K562 (cell line): ENCODE measurements around the gene HSD17B1. TPM values are rescaled to one million over a fixed set of nuclear protein-coding genes. Genes with fewer than 3 reads are reported as not detected.

Experiments
- ATF3 ChIP-seq, 2 experiments: fragments of 450-650 bp in 1 of 2; sonication (generic) in 1 of 2; formaldehyde crosslinking in 1 of 2; IDR thresholded peaks in 1 of 2; conservative IDR thresholded peaks in 1 of 2; 2 replicates each; pipeline versions ENCODE4 v1.6.1 to v1.8.1; 2016 to 2023; ENCODE audit warnings: mild to moderate bottlenecking in 2 of 2, moderate library complexity in 2 of 2, inconsistent platforms in 1 of 2, missing genetic modification reagents in 1 of 2
- CC2D1A ChIP-seq: fragments of 450-650 bp; IDR thresholded peaks from 2 replicates; pipeline ENCODE4 v1.6.1; 2017; ENCODE audit warnings: mild to moderate bottlenecking
- FUS ChIP-seq: fragments of 200-400 bp; formaldehyde crosslinking; optimal IDR thresholded peaks from 2 replicates; pipeline ENCODE3; 2017; ENCODE audit warnings: low read depth, low read length
- HDAC6 ChIP-seq: IDR thresholded peaks from 2 replicates; pipeline ENCODE4 v1.6.1; 2012; ENCODE audit warnings: low read depth, mild to moderate bottlenecking, control low read depth, inconsistent platforms, low read length, moderate library complexity
- IRF9 ChIP-seq: fragments of 450-650 bp; IDR thresholded peaks from 2 replicates; pipeline ENCODE4 v1.6.1; 2016; ENCODE audit warnings: missing biosample characterization, missing genetic modification characterization
- NFE2L1 ChIP-seq: fragments of 450-650 bp; IDR thresholded peaks from 2 replicates; pipeline ENCODE4 v1.6.1; 2016; ENCODE audit warnings: missing genetic modification characterization, low read depth, mild to moderate bottlenecking, missing compliant biosample characterization, moderate library complexity, borderline replicate concordance
- PHB2 ChIP-seq: fragments of 450-650 bp; IDR thresholded peaks from 2 replicates; pipeline ENCODE4 v1.6.1; 2017; ENCODE audit warnings: low read depth
- PRPF4 ChIP-seq: fragments of 200-400 bp; formaldehyde crosslinking; IDR thresholded peaks from one replicate; pipeline ENCODE4 v1.6.1; 2017; ENCODE audit warnings: low read length, low read depth, mild to moderate bottlenecking; ENCODE audit not compliant: insufficient read depth, poor library complexity, severe bottlenecking
- RUNX1 ChIP-seq: sonication (generic); IDR thresholded peaks from 2 replicates; pipeline ENCODE4 v1.6.1; 2016; ENCODE audit warnings: antibody characterized with exemption, low read depth
- SLC30A9 ChIP-seq: fragments of 250-450 bp; sonication (Bioruptor Pico); IDR thresholded peaks from 2 replicates; pipeline ENCODE4 v1.8.0; 2022; ENCODE audit warnings: mild to moderate bottlenecking, moderate library complexity
- STAT6 ChIP-seq: sonication (generic); formaldehyde crosslinking; IDR thresholded peaks from 2 replicates; pipeline ENCODE4 v1.8.1; 2023; ENCODE audit warnings: mild to moderate bottlenecking, missing genetic modification reagents
- ZBTB34 ChIP-seq: fragments of 250-450 bp; sonication (Bioruptor Pico); IDR thresholded peaks from 2 replicates; pipeline ENCODE4 v1.8.0; 2021; ENCODE audit warnings: mild to moderate bottlenecking, moderate library complexity
- ZBTB7A ChIP-seq: IDR thresholded peaks from 2 replicates; pipeline ENCODE4 v1.6.1; 2011; ENCODE audit warnings: low read depth, mild to moderate bottlenecking, low read length, moderate library complexity, borderline replicate concordance; ENCODE audit not compliant: control insufficient read depth
- ZFP1 ChIP-seq: fragments of 450-650 bp; formaldehyde crosslinking; IDR thresholded peaks from 2 replicates; pipeline ENCODE4 v1.4.0; 2020; ENCODE audit warnings: mild to moderate bottlenecking, mixed read lengths
- ZNF79 ChIP-seq: fragments of 250-450 bp; sonication (Bioruptor Pico); IDR thresholded peaks from 2 replicates; pipeline ENCODE4 v1.4.0; 2020; ENCODE audit warnings: low read depth, mild to moderate bottlenecking, moderate library complexity
- ZZZ3 ChIP-seq: fragments of 450-650 bp; IDR thresholded peaks from 2 replicates; pipeline ENCODE4 v1.6.1; 2016; ENCODE audit warnings: antibody characterized with exemption, mild to moderate bottlenecking, moderate library complexity
- polyA plus RNA-seq, 8 experiments: library from polyadenylated mRNA; depleted of rRNA in 4 of 8; stranded (reverse) in 5 of 8; unstranded in 3 of 8; fragments of >200 nt; fragmentation: Nextera tagmentation in 2 of 8; fragmentation: Illumina TruSeq in 1 of 8; extraction: Ambion mirVana in 2 of 8; extraction: Trizol in 1 of 8; gene quantifications; 2 replicates each; pipeline versions ENCODE4 v1.2.1 to v1.2.3, GENCODE V29; 2011 to 2014; ENCODE audit warnings: inconsistent platforms in 1 of 8, missing spikeins in 1 of 8
- total RNA-seq, 7 experiments: library from RNA; depleted of rRNA in 6 of 7; stranded (reverse); fragments of >200 nt in 6 of 7; fragmentation: Illumina TruSeq in 2 of 7; extraction: Trizol in 2 of 7; gene quantifications; 2 replicates each; pipeline versions ENCODE4 v1.2.1 to v1.2.3, GENCODE V29; 2011 to 2021; ENCODE audit warnings: low replicate concordance in 1 of 7
- TF ChIP-seq, protein P1 (sequence below): fragments of 450-650 bp; formaldehyde crosslinking; IDR thresholded peaks from 2 replicates; pipeline ENCODE4 v1.4.0; 2022; ENCODE audit warnings: missing genetic modification characterization
- TF ChIP-seq, protein P2 (sequence below), 2 experiments: fragments of 250-450 bp in 1 of 2; fragments of 450-650 bp in 1 of 2; sonication (Bioruptor Pico) in 1 of 2; IDR thresholded peaks; 2 replicates each; pipeline versions ENCODE4 v1.6.1 to v1.8.0; 2016 to 2021; ENCODE audit warnings: mild to moderate bottlenecking in 2 of 2, moderate library complexity in 2 of 2, missing compliant biosample characterization in 1 of 2, missing genetic modification characterization in 1 of 2

Gene HSD17B1
- total and polyA plus RNA-seq, 9 of the 15 experiments (the other 6 are each of a cell fraction or from before 2014, with no cell fraction given), result 0.55 to 21.1 (median 3.6) TPM

- TF ChIP-seq, protein P1, sequence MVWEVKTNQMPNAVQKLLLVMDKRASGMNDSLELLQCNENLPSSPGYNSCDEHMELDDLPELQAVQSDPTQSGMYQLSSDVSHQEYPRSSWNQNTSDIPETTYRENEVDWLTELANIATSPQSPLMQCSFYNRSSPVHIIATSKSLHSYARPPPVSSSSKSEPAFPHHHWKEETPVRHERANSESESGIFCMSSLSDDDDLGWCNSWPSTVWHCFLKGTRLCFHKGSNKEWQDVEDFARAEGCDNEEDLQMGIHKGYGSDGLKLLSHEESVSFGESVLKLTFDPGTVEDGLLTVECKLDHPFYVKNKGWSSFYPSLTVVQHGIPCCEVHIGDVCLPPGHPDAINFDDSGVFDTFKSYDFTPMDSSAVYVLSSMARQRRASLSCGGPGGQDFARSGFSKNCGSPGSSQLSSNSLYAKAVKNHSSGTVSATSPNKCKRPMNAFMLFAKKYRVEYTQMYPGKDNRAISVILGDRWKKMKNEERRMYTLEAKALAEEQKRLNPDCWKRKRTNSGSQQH (CRISPR knock-in tag), result no peak
- TF ChIP-seq ZNF79 (CRISPR knock-in tag), result no peak
- no peak for TF ChIP-seq IRF9 (tag)
- TF ChIP-seq HDAC6, result no peak
- TF ChIP-seq PRPF4, result no peak
- TF ChIP-seq, protein P2, sequence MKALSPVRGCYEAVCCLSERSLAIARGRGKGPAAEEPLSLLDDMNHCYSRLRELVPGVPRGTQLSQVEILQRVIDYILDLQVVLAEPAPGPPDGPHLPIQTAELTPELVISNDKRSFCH (CRISPR knock-in tag; IDR thresholded peaks at IDR 0.05), result no peak
- TF ChIP-seq, protein P2 (tag; IDR thresholded peaks at IDR 0.05), result no peak
- no peak for TF ChIP-seq RUNX1
- no peak for TF ChIP-seq ZFP1 (CRISPR knock-in tag)
- TF ChIP-seq NFE2L1 (tag), result no peak
- no peak for TF ChIP-seq PHB2
- no peak for TF ChIP-seq ZBTB7A
- TF ChIP-seq STAT6 (CRISPR knock-in tag), result 0 out of 2 replicates have a peak, but pooled peaks have one; percentile 17
- no peak for TF ChIP-seq ZBTB34 (CRISPR knock-in tag)
- TF ChIP-seq FUS, result no peak
- no peak for TF ChIP-seq SLC30A9 (CRISPR knock-in tag)
- TF ChIP-seq CC2D1A, result no peak
- no peak for TF ChIP-seq ATF3 (IDR thresholded peaks at IDR 0.05)
- TF ChIP-seq ATF3 (CRISPR knock-in tag; conservative IDR thresholded peaks at IDR 0.05), result no peak
- no peak; the same call in 1 of the 2 replicates for TF ChIP-seq ZZZ3
Observed at GRCh38 chr17:42536372-42537155, 16.2 kb upstream of the HSD17B1 start (continued).
